A549 (cell line): ENCODE results near the gene CCR3. TPM values are rescaled to one million over a fixed set of nuclear protein-coding genes. Genes with fewer than 3 reads are reported as not detected.

ENCODE experiments used
- polyA plus RNA-seq, 4 experiments: library from polyadenylated mRNA; depleted of rRNA in 3 of 4; stranded (reverse); fragments of >200 nt; fragmentation: RNase III in 1 of 4; extraction: RNeasy Plus Mini Kit Qiagen cat#74134 plus additional on column Dnase treatment in 1 of 4; gene quantifications; 2 replicates in 3 of 4; 3 replicates in 1 of 4; pipeline ENCODE4 v1.2.3, GENCODE V29; 2011 to 2017

Gene CCR3
- polyA plus RNA-seq, 2 of the 4 experiments (the other 2 are of a cell fraction) = not detected

Other genes starting within 250 kb of the CCR3 start
- gene FYCO1, start 246.6 kb upstream of the CCR3 start, polyA plus RNA-seq (2011; rRNA removed) = 4.4 and 6.4 TPM in 2 replicates
- 3.7 to 4.9 TPM (median 4.1 TPM) in 3 replicates for gene FYCO1, start 246.6 kb upstream of the CCR3 start, polyA plus RNA-seq (2017; fragmentation: RNase III; extraction: RNeasy Plus Mini Kit Qiagen cat#74134 plus additional on column Dnase treatment)
- not detected in 2 replicates for gene XCR1, start 215.0 kb upstream of the CCR3 start, polyA plus RNA-seq (2011; rRNA removed)
- not detected in 3 replicates for gene XCR1, start 215.0 kb upstream of the CCR3 start, polyA plus RNA-seq (2017; fragmentation: RNase III; extraction: RNeasy Plus Mini Kit Qiagen cat#74134 plus additional on column Dnase treatment)
- gene CCR1, start 34.1 kb upstream of the CCR3 start, polyA plus RNA-seq (2011; rRNA removed) = 0.03 TPM in 1 of 2 replicates, not detected in the other
- not detected in 3 replicates for gene CCR1, start 34.1 kb upstream of the CCR3 start, polyA plus RNA-seq (2017; fragmentation: RNase III; extraction: RNeasy Plus Mini Kit Qiagen cat#74134 plus additional on column Dnase treatment)
- not detected in 2 replicates for gene CCR2, start 111.7 kb downstream of the CCR3 start, polyA plus RNA-seq (2011; rRNA removed)
- not detected in 3 replicates for gene CCR2, start 111.7 kb downstream of the CCR3 start, polyA plus RNA-seq (2017; fragmentation: RNase III; extraction: RNeasy Plus Mini Kit Qiagen cat#74134 plus additional on column Dnase treatment)
- gene CCR5, start 128.5 kb downstream of the CCR3 start, polyA plus RNA-seq (2011; rRNA removed) = not detected in 2 replicates
- not detected in 3 replicates for gene CCR5, start 128.5 kb downstream of the CCR3 start, polyA plus RNA-seq (2017; fragmentation: RNase III; extraction: RNeasy Plus Mini Kit Qiagen cat#74134 plus additional on column Dnase treatment)
- not detected in 2 replicates for gene CCRL2, start 164.8 kb downstream of the CCR3 start, polyA plus RNA-seq (2011; rRNA removed)
- not detected in 3 replicates for gene CCRL2, start 164.8 kb downstream of the CCR3 start, polyA plus RNA-seq (2017; fragmentation: RNase III; extraction: RNeasy Plus Mini Kit Qiagen cat#74134 plus additional on column Dnase treatment)
- not detected in 2 replicates for gene LTF, start 222.4 kb downstream of the CCR3 start, polyA plus RNA-seq (2011; rRNA removed)
- not detected in 3 replicates for gene LTF, start 222.4 kb downstream of the CCR3 start, polyA plus RNA-seq (2017; fragmentation: RNase III; extraction: RNeasy Plus Mini Kit Qiagen cat#74134 plus additional on column Dnase treatment)